Activated naive CD8-positive, alpha-beta T cell treated with anti-CD3 and anti-CD28 coated beads for 36 hours (primary cell): ENCODE measurements around the gene HS3ST5. TPM values are rescaled to one million over a fixed set of nuclear protein-coding genes. Genes with fewer than 3 reads are reported as not detected.

ENCODE experiments used
- DNase-seq: peaks from one replicate; pipeline ENCODE4 v3.0.0; 2021
- H3K27ac Mint-ChIP-seq: one replicate; pipeline ENCODE4 v1.8.0; 2022; ENCODE audit warnings: mild to moderate bottlenecking, moderate library complexity, mixed read lengths
- H3K27me3 Mint-ChIP-seq: one replicate; pipeline ENCODE4 v1.8.0; 2022; ENCODE audit warnings: mild to moderate bottlenecking, mixed read lengths
- H3K36me3 Mint-ChIP-seq: one replicate; pipeline ENCODE4 v1.8.0; 2021; ENCODE audit warnings: mild to moderate bottlenecking, mixed read lengths
- H3K4me1 Mint-ChIP-seq: one replicate; pipeline ENCODE4 v1.8.0; 2021; ENCODE audit warnings: mixed read lengths
- H3K4me3 Mint-ChIP-seq: one replicate; pipeline ENCODE4 v1.8.0; 2022; ENCODE audit warnings: mild to moderate bottlenecking, moderate library complexity, mixed read lengths
- H3K9me3 Mint-ChIP-seq: one replicate; pipeline ENCODE4 v1.8.0; 2022; ENCODE audit warnings: mixed read lengths
- total RNA-seq, 2 experiments: library from RNA; stranded (reverse); gene quantifications; one replicate each; pipeline ENCODE4 v1.2.3, GENCODE V29; 2021

HS3ST5 gene
- total RNA-seq, 2 experiments from 2014 or later, result not detected

DNA sequence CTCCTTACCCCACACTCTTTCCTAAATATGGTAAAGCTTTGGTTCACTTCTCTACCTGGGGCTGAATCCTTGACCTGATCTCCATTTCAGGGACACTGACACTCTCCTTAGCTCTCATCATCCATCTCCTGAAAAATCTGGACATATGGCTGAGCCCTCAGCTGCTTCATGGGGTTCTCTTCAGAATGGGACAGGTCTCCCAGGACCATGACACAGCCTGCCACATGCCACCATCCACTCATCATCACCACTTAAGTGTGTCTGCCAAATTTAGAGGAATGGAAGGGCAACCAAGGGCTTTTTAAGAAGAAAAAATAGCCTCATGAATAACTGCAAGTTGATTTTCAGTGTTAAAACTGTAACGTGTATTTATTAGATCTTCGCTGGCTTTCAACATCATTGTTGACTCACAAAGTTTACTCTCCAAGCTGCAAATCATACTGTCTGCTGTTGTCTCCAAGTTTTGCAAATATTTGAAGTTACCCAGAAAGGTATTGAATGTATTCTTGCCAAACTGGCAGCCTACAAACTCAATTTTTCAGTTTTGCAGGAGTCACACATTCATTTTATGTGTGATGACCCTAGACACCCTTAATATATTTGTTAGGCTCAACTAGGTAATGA is 41.1 kb downstream of the HS3ST5 start:
- Mint-ChIP-seq H3K27me3 (no peaks in the 10 kb centered on the region), H3K4me3 (no peak overlapping the region), H3K36me3 (no peaks in the 10 kb centered on the region), H3K27ac (no peak overlapping the region), H3K9me3 (peaks cover 7% of the 10 kb centered on the region), H3K4me1 (no peaks in the 10 kb centered on the region)
- no peak for DNase-seq

DNA sequence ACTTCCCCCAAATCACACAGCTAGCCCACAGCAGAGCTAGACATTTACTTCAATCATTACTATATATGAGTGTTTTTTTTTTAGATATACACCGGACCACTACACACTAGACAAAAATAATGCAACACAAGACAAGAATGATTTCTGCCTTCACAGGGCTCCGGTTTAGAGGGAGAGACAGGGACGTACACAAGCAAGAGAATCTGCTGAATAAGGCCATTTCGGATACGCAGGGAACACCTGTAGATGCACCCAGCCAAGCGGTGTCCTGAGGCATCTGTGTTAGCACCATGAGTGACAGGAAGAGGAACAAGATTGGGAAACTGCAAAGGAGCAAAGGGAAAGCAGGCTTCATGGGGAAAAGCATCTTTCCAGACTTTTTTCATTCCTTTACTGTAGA is 45.7 kb downstream of the HS3ST5 start:
- Mint-ChIP-seq H3K4me3 (no peak overlapping the region), H3K27me3 (no peaks in the 10 kb centered on the region), H3K27ac (no peak overlapping the region), H3K9me3 (peaks cover 7% of the 10 kb centered on the region), H3K36me3 (no peaks in the 10 kb centered on the region), H3K4me1 (no peaks in the 10 kb centered on the region)
- no peak for DNase-seq

DNA sequence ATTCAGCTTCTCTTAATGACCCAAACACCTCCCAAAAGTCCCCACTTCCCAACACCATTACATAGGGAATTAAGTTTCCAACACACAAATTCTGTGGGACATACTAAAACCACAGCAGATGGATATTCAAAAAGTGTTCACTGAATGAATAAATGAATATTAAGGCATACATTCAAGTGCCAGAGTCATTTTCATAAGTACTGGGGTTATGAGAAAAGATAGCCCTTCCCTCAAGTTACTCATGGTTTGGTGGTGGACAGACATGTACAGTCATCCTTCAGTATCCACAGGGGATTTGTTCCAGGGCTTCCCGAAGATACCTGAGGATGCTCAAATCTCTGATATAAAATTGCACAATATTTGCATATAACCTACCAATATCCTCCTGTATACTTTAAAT is 50.4 kb downstream of the HS3ST5 start:
- no peaks in the 10 kb centered on the region for H3K4me1 Mint-ChIP-seq
- no peaks in the 10 kb centered on the region for H3K27me3 Mint-ChIP-seq
- no peak for DNase-seq

DNA sequence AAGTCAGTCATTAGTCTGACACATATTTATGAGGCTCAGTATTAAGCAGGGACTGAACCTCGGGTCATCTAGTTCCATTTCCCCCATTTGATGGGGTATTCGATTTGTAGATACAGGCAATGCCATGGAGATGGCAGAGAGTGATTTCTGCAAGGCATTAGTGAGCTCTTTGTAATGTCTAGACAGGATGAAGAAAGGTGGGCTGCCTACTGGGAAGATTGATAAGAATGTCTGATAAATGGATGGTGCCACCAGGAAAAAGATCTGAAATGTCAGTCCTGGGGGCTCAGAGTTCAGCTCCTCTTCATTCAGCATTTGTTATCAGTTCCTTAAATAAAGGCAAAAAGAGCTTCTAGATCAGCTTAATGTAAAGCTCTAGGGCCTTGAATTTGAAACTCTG is 51.4 kb downstream of the HS3ST5 start:
- H3K27ac Mint-ChIP-seq, result no peak overlapping the region
- H3K4me3 Mint-ChIP-seq, result no peak overlapping the region
- DNase-seq, result no peak
- H3K36me3 Mint-ChIP-seq, result no peaks in the 10 kb centered on the region
- H3K9me3 Mint-ChIP-seq, result no peaks in the 10 kb centered on the region
- H3K27me3 Mint-ChIP-seq, result no peaks in the 10 kb centered on the region
- no peaks in the 10 kb centered on the region for H3K4me1 Mint-ChIP-seq

More for the DNA sequence above, 50.4 kb downstream of the HS3ST5 start:
- Mint-ChIP-seq H3K4me3 (no peak overlapping the region), H3K9me3 (no peaks in the 10 kb centered on the region), H3K27ac (no peak overlapping the region), H3K36me3 (no peaks in the 10 kb centered on the region)

DNA sequence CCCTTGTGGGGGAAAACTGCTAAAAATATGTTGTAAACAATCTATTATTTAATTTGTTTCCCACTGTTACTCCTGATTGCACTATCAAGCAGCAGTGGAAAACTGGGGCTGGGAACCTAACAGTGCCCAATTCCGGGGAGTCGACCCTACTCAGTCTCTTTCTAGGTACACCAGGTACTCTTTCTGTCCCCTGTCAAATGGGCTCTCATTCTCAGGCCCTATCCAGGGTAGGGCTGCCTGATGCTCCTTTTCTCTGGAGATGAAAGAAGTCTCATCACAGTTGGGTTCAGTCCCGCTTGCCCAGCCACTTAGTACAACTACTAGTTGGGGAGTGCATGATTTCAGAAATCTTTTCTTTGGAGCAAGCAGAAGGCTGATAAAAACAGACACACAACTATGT is 52.0 kb downstream of the HS3ST5 start:
- no peak overlapping the region for H3K27ac Mint-ChIP-seq
- no peaks in the 10 kb centered on the region for H3K27me3 Mint-ChIP-seq
- no peak for DNase-seq

DNA sequence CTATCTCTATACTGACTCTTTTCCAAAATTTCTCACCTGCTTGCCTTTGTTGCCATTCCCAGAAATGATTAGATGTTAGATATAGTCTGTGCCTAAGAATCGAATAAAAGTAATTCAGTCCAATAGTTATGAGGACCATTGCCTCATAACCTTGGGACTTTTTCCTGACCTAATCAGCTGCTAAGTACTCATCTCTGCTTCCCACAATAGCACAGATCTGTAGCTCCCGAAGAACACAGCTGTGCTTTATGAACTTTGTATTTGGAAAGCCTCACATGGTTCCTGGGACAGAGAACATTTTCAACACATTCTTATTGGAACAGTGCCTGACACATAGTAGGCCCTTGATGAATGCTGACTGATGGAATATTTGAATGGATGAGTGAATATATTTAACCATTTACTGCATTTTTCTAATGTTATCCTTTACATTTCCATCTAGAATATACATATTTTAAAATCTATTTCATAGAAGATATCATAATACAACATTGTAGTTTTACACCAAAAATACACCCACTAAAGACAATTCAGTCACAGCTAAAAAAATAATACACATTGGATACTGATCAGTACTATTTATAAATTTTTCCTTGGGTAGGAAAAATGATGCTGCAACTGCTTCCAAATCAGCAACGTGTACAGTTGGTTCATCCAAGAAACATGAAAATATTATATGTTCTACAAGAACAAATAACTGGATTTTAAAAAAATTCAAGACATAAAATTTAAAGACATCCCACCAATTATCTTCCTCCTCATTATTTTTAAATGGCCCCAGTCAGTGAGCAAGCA is 53.9 kb downstream of the HS3ST5 start:
- Mint-ChIP-seq H3K36me3 (no peaks in the 10 kb centered on the region), H3K27me3 (no peaks in the 10 kb centered on the region), H3K4me1 (no peaks in the 10 kb centered on the region), H3K9me3 (no peaks in the 10 kb centered on the region), H3K4me3 (no peak overlapping the region), H3K27ac (no peak overlapping the region)
- DNase-seq, result no peak

More for the DNA sequence above, 52.0 kb downstream of the HS3ST5 start:
- Mint-ChIP-seq H3K9me3 (no peaks in the 10 kb centered on the region), H3K4me3 (no peak overlapping the region), H3K4me1 (no peaks in the 10 kb centered on the region), H3K36me3 (no peaks in the 10 kb centered on the region)

DNA sequence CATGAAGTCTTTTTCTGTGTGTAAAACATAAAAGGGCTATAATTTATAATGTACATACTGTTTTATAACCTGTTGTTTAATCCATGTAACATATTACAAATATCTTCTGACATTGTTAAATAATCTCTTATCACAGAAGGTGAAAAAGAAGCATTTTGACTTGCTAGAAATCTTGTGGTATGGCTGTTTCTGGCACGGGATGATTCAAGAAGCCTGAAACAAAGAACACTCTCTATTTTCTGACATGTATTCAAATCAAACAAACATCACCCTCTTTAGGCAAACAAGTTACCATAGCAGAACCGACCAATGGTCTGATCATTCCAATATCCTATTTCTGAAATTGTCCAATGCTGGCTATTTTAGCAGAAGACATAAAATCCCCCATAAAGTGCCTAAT is 55.4 kb downstream of the HS3ST5 start:
- Mint-ChIP-seq H3K9me3 (no peaks in the 10 kb centered on the region), H3K4me3 (no peak overlapping the region), H3K27ac (no peak overlapping the region), H3K36me3 (no peaks in the 10 kb centered on the region), H3K27me3 (no peaks in the 10 kb centered on the region), H3K4me1 (no peaks in the 10 kb centered on the region)
- no peak for DNase-seq

DNA sequence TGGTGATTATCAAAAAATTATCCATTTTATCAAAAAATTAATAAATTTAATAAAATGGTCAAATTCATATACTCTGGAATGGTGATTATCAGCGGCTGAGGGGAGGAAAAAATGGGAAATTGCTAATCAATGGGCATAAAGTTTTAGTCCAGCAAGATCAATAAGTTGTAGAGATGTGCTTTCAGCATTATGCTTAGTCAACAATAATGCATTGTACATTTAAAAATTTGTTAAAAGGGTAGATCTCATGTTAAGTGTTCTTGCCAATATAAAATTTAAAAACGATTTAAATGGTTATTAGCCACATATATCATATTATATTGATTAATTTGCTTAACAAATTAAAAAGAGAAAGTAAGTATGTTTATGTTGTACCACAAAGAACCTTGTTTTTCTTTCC is 56.6 kb downstream of the HS3ST5 start:
- H3K36me3 Mint-ChIP-seq, result no peaks in the 10 kb centered on the region
- H3K9me3 Mint-ChIP-seq, result no peaks in the 10 kb centered on the region
- no peak overlapping the region for H3K4me3 Mint-ChIP-seq
- H3K27ac Mint-ChIP-seq, result no peak overlapping the region
- no peak for DNase-seq
- no peaks in the 10 kb centered on the region for H3K4me1 Mint-ChIP-seq
- H3K27me3 Mint-ChIP-seq, result no peaks in the 10 kb centered on the region

DNA sequence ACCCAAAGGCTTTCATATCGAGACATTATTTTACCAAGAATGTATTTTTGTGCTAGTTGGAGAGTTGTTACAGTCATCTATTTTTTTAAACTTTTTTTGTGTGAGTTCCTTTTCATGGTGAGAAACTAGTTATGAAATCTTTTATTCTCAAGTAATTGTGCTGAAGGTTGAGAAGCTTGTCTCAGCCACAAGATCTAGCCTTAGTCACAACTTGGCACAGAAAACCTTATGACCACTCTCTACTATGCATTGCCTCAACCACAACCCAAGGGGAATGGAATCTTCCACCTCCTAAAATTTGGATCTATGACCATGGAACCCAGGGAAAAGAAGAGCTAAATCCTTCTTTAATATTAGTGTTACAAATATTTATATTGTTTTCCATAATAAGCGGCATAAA is 58.5 kb downstream of the HS3ST5 start:
- Mint-ChIP-seq H3K9me3 (no peaks in the 10 kb centered on the region), H3K4me3 (no peak overlapping the region), H3K4me1 (no peaks in the 10 kb centered on the region), H3K36me3 (no peaks in the 10 kb centered on the region), H3K27me3 (no peaks in the 10 kb centered on the region), H3K27ac (no peak overlapping the region)
- no peak for DNase-seq

DNA sequence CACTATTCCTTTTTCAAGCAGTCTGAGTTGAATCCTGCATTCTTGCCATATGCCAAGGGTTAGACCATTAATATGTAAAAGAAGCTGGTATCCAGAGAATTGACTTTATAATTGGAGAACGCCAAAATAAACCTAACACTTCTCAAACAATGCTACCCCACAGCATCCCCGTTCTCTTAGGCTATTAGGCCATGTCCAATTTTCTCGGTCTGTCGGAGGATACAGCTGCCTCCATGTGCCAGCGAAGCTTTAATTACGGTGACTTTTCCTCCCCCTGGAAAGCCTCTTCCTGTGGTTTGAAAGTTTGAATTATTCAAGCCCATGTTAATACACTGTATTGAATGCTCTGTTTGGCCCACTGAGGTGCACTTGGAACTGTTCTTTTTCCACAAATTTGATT is 60.5 kb downstream of the HS3ST5 start:
- Mint-ChIP-seq H3K27ac (no peak overlapping the region), H3K9me3 (no peaks in the 10 kb centered on the region), H3K36me3 (no peaks in the 10 kb centered on the region), H3K4me3 (no peak overlapping the region), H3K4me1 (no peaks in the 10 kb centered on the region), H3K27me3 (no peaks in the 10 kb centered on the region)
- no peak for DNase-seq

DNA sequence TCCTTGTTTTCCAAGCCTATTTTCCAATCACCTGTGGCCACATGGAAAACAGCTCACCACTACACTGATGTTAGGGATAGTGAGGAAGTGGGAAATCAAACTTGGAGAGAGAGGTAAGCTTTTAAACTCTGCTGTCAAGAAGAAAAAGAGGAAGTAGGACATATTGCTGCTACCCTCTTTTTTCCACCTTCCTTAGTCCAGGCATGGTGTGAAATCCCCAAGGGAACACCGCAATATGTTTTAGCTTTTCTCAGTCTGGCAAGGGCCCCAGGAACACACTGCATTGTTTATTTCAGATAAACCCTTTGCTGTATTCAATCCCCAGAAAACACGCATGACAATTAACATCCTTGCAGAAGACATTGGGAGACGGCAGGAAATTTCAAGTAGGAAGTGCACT is 61.3 kb downstream of the HS3ST5 start:
- Mint-ChIP-seq H3K4me1 (no peaks in the 10 kb centered on the region), H3K36me3 (no peaks in the 10 kb centered on the region), H3K27me3 (no peaks in the 10 kb centered on the region), H3K9me3 (no peaks in the 10 kb centered on the region), H3K27ac (no peak overlapping the region), H3K4me3 (no peak overlapping the region)
- DNase-seq, result no peak

DNA sequence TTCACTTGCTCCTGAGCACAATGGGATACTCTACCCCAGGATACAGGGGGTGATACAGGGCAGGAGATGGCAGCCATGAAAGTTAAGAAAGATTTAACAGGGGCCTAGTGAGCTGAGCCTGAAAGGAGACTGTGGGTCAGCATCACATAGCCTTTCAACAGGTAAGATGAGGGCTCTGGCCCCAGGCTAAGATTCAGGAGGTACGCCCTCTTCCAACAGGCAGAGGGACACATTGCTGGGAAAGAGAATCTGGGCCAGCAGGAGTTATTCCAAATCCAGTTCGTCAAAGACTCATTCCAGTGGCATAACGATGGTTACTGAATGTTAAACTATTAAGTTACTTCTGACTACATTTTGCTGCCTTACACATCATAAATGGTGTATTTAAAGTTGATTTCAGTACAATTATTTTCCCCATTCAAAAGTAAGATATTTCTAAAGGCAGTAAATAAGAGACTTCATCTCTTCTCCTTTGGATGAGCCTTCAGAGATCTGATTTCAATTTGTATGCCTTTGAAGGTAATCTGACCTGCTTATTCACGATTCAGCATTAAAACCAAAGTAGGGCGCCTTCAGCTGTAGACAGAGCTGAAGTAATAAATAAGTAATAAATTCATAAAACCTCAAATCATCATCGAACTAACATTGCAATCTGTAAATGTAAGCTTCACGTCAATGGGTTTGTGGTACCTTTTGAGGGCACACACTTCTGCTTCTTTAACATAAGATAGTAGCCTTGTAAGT is 62.4 kb downstream of the HS3ST5 start:
- DNase-seq, result no peak

DNA sequence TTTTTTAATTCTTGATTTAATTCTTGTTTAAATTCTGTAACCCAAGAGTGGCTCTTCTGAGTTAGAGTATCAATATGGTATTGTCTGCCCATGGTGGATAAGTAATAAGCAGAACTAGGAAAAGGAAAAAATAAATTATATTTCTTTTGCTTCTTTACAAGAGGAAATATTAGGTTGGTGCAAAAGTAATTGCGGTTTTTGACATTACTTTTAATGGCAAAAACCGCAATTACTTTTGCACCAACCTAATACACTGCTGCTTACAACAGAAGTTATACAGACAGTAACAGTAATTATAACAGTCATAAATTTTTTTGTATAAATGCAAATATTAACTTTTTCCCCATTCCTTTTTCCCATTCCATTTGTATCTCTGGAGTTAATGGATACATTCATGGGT is 65.6 kb downstream of the HS3ST5 start:
- Mint-ChIP-seq H3K27me3 (no peaks in the 10 kb centered on the region), H3K4me1 (no peaks in the 10 kb centered on the region), H3K27ac (no peak overlapping the region), H3K4me3 (no peak overlapping the region), H3K9me3 (no peaks in the 10 kb centered on the region), H3K36me3 (no peaks in the 10 kb centered on the region)
- DNase-seq, result no peak

More for the DNA sequence above, 62.4 kb downstream of the HS3ST5 start:
- H3K9me3 Mint-ChIP-seq, result no peaks in the 10 kb centered on the region
- no peaks in the 10 kb centered on the region for H3K4me1 Mint-ChIP-seq
- no peaks in the 10 kb centered on the region for H3K36me3 Mint-ChIP-seq
- H3K27me3 Mint-ChIP-seq, result no peaks in the 10 kb centered on the region
- H3K4me3 Mint-ChIP-seq, result no peak overlapping the region
- H3K27ac Mint-ChIP-seq, result no peak overlapping the region

DNA sequence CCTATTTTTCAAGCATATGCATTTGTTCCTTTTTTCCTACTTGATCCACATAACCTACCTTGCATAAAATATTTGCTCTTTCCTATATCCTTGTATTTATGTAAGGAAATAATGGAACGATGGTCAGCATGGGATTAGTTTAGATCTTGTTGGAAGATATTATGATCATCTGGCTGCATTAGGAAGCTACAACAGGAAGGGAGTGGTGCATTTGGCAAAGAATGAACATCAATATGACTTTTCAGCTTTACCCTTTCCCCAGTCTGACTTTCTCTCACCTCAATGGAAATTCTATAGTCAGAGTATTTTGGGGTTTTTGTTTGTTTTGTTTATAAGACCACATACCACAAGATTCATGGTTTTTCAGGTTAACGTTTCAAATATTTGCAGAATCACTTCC is 66.0 kb downstream of the HS3ST5 start:
- Mint-ChIP-seq H3K4me1 (no peaks in the 10 kb centered on the region), H3K36me3 (no peaks in the 10 kb centered on the region), H3K27me3 (no peaks in the 10 kb centered on the region), H3K4me3 (no peak overlapping the region), H3K9me3 (no peaks in the 10 kb centered on the region), H3K27ac (no peak overlapping the region)
- DNase-seq, result no peak

DNA sequence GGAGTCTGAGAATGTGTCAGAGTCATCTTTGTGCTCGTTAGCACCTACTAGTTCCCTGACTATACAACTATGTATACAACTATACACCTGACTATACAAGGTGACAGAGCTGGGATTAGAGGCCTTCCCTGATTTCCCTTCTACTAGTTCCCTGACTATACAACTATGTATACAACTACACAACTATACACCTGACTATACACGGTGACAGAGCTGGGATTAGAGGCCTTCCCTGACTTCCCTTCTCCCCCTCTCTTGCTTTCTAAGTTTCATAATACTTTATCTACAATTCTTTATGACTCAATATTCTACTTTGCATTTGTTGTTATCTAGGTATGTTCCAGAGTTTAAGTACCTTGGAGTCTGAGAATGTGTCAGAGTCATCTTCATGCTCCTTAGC is 68.0 kb downstream of the HS3ST5 start:
- no peak for DNase-seq
- H3K27me3 Mint-ChIP-seq, result no peaks in the 10 kb centered on the region
- no peak overlapping the region for H3K4me3 Mint-ChIP-seq
- no peaks in the 10 kb centered on the region for H3K36me3 Mint-ChIP-seq
- no peaks in the 10 kb centered on the region for H3K9me3 Mint-ChIP-seq
- no peak overlapping the region for H3K27ac Mint-ChIP-seq
- no peaks in the 10 kb centered on the region for H3K4me1 Mint-ChIP-seq
